ENCODE measurements around the gene MAST3. TPM values are rescaled to one million over a fixed set of nuclear protein-coding genes. Genes with fewer than 3 reads are reported as not detected.

The MAST3 gene
- polyA plus RNA-seq, 1 of the 3 experiments (the other 2 are of a cell fraction): 4.5 TPM

DNA sequence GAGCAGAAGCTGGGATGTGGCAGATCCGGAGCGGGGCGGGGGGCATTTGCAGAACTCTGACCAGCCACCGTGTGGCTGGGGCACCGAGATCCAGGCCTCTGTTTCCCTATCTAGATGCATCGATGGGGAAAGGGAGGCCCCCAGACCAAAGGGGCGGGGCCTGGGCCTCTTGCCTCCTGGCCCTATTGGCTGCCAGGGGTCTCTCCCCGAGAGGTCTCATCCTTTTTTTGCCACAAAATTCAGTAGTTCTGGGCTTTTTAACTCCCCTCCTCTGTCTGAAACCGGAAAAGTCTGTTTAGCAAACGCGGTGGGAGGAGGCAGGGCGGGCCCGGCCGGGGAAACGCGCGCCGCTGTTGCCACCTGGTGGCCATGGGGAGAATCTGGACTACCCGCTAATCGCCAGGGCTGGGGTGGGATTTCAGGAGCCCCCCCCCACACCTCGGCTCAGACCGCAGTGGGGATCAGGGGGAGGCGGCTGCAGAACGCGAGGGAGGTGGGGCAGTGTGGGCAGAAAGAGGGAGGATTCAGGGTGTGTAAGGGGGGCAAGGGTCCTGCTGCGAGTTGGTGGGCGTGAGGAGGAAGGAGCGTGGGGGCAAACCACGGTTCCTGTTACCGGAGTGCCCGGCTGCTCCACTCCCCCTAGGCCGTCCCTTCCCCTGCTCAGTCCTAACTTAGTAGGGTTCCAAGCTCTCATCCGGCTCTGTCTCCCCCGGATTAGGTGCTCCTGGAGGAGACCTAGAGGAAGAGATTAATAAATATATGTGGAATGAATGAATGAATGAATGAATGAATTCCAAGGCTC is 39.2 kb upstream of the MAST3 start (continued):
- TF ChIP-seq, protein P1, sequence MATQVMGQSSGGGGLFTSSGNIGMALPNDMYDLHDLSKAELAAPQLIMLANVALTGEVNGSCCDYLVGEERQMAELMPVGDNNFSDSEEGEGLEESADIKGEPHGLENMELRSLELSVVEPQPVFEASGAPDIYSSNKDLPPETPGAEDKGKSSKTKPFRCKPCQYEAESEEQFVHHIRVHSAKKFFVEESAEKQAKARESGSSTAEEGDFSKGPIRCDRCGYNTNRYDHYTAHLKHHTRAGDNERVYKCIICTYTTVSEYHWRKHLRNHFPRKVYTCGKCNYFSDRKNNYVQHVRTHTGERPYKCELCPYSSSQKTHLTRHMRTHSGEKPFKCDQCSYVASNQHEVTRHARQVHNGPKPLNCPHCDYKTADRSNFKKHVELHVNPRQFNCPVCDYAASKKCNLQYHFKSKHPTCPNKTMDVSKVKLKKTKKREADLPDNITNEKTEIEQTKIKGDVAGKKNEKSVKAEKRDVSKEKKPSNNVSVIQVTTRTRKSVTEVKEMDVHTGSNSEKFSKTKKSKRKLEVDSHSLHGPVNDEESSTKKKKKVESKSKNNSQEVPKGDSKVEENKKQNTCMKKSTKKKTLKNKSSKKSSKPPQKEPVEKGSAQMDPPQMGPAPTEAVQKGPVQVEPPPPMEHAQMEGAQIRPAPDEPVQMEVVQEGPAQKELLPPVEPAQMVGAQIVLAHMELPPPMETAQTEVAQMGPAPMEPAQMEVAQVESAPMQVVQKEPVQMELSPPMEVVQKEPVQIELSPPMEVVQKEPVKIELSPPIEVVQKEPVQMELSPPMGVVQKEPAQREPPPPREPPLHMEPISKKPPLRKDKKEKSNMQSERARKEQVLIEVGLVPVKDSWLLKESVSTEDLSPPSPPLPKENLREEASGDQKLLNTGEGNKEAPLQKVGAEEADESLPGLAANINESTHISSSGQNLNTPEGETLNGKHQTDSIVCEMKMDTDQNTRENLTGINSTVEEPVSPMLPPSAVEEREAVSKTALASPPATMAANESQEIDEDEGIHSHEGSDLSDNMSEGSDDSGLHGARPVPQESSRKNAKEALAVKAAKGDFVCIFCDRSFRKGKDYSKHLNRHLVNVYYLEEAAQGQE (IDR thresholded peaks at IDR 0.05; ENCODE audit: low read depth, low read length): no peak
- TF ChIP-seq JUND (IDR thresholded peaks at IDR 0.05) (no peak), TEAD4 (IDR thresholded peaks at IDR 0.05; ENCODE audit: borderline replicate concordance, insufficient read depth) (no peak), YY1 (IDR thresholded peaks at IDR 0.05; ENCODE audit: low read depth) (no peak), RXRA (IDR thresholded peaks at IDR 0.05; ENCODE audit: borderline replicate concordance, low read depth) (no peak), SMC3 (IDR thresholded peaks at IDR 0.05; ENCODE audit: low read depth, low read length) (peak; percentile 97), EZH2phosphoT487 (IDR thresholded peaks at IDR 0.05; ENCODE audit: borderline replicate concordance, low read depth) (no peak), FOSL2 (IDR thresholded peaks at IDR 0.05; ENCODE audit: borderline replicate concordance, low read depth) (no peak), MXI1 (IDR thresholded peaks at IDR 0.05; ENCODE audit: low read depth, low read length) (no peak), FOXJ3 (CRISPR knock-in tag; IDR thresholded peaks at IDR 0.05) (no peak)
- TF ChIP-seq, protein P2, sequence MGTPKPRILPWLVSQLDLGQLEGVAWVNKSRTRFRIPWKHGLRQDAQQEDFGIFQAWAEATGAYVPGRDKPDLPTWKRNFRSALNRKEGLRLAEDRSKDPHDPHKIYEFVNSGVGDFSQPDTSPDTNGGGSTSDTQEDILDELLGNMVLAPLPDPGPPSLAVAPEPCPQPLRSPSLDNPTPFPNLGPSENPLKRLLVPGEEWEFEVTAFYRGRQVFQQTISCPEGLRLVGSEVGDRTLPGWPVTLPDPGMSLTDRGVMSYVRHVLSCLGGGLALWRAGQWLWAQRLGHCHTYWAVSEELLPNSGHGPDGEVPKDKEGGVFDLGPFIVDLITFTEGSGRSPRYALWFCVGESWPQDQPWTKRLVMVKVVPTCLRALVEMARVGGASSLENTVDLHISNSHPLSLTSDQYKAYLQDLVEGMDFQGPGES (IDR thresholded peaks at IDR 0.05; ENCODE audit: low read depth, low read length): no peak

DNA sequence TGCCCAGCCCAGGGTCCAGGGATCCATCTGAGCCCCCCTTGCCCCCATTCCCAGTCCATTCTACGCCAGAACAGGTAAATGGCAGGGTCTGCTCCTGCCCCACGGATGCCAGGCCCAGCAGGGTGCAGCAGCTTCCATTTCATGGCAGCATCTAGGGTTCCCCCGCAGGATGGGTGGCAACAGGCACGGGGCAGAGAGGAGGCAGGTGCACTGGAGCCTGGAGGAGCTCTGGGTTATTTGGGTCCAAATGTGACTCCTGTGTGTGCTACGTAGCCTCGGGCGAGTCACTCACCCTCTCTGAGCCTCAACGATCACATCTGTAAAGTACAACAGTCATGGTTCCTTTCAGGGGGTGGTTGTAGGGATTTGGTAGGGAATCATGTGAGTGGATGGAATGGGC is 38.3 kb upstream of the MAST3 start:
- Histone ChIP-seq H3K9ac (no peak overlapping the region), H3K4me1 (ENCODE audit: control insufficient read depth in 1 of 2, insufficient read depth in 2 of 2, low read depth in 1 of 2, low read length in 1 of 2) (peaks cover 0 to 3% of the 10 kb centered on the region in 2 experiments; a peak in 1 of 4 replicates), H3F3A (replicated peaks; ENCODE audit: insufficient read depth) (no peaks in the 10 kb centered on the region), H3K27me3 (ENCODE audit: insufficient read depth) (no peaks in the 10 kb centered on the region), H4K20me1 (ENCODE audit: insufficient read depth) (no peaks in the 10 kb centered on the region), H3K9me2 (no peaks in the 10 kb centered on the region), H3K27ac (ENCODE audit: low read depth in 2 of 2, low read length in 1 of 2) (no peak overlapping the region), H2AFZ (ENCODE audit: low read depth) (no peak overlapping the region), H3K36me3 (replicated peaks in 1 of 2; ENCODE audit: control insufficient read depth in 1 of 2, insufficient read depth in 2 of 2, low read length in 1 of 2) (no peaks in the 10 kb centered on the region), H3K9me3 (no peaks in the 10 kb centered on the region), H3K4me3 (ENCODE audit: low read depth in 2 of 2, low read length in 1 of 2) (no peak overlapping the region), H3K79me2 (ENCODE audit: insufficient read depth) (no peaks in the 10 kb centered on the region), H3K4me2 (no peak overlapping the region)
- DNase-seq: no peak
- ChIA-PET CTCF (interaction anchor here (0.7 to 8.9 kb wide), 20 partner anchors 9 to 125 kb away, joined by 3 to 118 read pairs (median 5); partner anchors contain the start of gene ARRDC2), POLR2A (no interaction called here)
- WGBS (ENCODE audit: low lambda C conversion rate): 40% methylated on average over 6 of the region's 8 CpGs
- no peak for TF ChIP-seq RCOR1 (IDR thresholded peaks at IDR 0.05; ENCODE audit: low read length)
- TF ChIP-seq NFIC (IDR thresholded peaks at IDR 0.05; ENCODE audit: borderline replicate concordance): no peak
- no peak for TF ChIP-seq GABPA (IDR thresholded peaks at IDR 0.05; ENCODE audit: low read depth)
- no peak for TF ChIP-seq FOSL2 (IDR thresholded peaks at IDR 0.05; ENCODE audit: borderline replicate concordance, low read depth)
- no peak for TF ChIP-seq JUND (IDR thresholded peaks at IDR 0.05)
- no peak for TF ChIP-seq NRF1 (IDR thresholded peaks at IDR 0.05; ENCODE audit: low read depth, low read length)
- no peak for TF ChIP-seq RFX5 (IDR thresholded peaks at IDR 0.05; ENCODE audit: low read length)
- TF ChIP-seq TEAD4 (IDR thresholded peaks at IDR 0.05; ENCODE audit: borderline replicate concordance, insufficient read depth): no peak
- TF ChIP-seq, protein P3, sequence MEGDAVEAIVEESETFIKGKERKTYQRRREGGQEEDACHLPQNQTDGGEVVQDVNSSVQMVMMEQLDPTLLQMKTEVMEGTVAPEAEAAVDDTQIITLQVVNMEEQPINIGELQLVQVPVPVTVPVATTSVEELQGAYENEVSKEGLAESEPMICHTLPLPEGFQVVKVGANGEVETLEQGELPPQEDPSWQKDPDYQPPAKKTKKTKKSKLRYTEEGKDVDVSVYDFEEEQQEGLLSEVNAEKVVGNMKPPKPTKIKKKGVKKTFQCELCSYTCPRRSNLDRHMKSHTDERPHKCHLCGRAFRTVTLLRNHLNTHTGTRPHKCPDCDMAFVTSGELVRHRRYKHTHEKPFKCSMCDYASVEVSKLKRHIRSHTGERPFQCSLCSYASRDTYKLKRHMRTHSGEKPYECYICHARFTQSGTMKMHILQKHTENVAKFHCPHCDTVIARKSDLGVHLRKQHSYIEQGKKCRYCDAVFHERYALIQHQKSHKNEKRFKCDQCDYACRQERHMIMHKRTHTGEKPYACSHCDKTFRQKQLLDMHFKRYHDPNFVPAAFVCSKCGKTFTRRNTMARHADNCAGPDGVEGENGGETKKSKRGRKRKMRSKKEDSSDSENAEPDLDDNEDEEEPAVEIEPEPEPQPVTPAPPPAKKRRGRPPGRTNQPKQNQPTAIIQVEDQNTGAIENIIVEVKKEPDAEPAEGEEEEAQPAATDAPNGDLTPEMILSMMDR (IDR thresholded peaks at IDR 0.05): no peak
- no peak for TF ChIP-seq PBX3 (IDR thresholded peaks at IDR 0.05)
- TF ChIP-seq, protein P2 (IDR thresholded peaks at IDR 0.05; ENCODE audit: low read depth, low read length): no peak
- TF ChIP-seq USF1 (IDR thresholded peaks at IDR 0.05; ENCODE audit: borderline replicate concordance, low read depth): no peak
- no peak for TF ChIP-seq EZH2phosphoT487 (IDR thresholded peaks at IDR 0.05; ENCODE audit: borderline replicate concordance, low read depth)
